Lower leg skin (tissue), 3 donors: ENCODE results near the gene TMEM196.

Experiments used
- POLR2A ChIP-seq, 2 donors: fragments of 450-650 bp; IDR thresholded peaks; one replicate each; pipeline ENCODE4 v1.6.1; 2016 to 2017; ENCODE audit warnings: antibody characterized with exemption in 2 of 2, mild to moderate bottlenecking in 1 of 2, moderate library complexity in 1 of 2
- TF ChIP-seq, protein P1 (sequence below), 3 donors: fragments of 450-650 bp; IDR thresholded peaks; one replicate each; pipeline ENCODE4 v1.5.1; 2016; ENCODE audit warnings: antibody characterized with exemption in 3 of 3, mild to moderate bottlenecking in 3 of 3, moderate library complexity in 2 of 3

DNA sequence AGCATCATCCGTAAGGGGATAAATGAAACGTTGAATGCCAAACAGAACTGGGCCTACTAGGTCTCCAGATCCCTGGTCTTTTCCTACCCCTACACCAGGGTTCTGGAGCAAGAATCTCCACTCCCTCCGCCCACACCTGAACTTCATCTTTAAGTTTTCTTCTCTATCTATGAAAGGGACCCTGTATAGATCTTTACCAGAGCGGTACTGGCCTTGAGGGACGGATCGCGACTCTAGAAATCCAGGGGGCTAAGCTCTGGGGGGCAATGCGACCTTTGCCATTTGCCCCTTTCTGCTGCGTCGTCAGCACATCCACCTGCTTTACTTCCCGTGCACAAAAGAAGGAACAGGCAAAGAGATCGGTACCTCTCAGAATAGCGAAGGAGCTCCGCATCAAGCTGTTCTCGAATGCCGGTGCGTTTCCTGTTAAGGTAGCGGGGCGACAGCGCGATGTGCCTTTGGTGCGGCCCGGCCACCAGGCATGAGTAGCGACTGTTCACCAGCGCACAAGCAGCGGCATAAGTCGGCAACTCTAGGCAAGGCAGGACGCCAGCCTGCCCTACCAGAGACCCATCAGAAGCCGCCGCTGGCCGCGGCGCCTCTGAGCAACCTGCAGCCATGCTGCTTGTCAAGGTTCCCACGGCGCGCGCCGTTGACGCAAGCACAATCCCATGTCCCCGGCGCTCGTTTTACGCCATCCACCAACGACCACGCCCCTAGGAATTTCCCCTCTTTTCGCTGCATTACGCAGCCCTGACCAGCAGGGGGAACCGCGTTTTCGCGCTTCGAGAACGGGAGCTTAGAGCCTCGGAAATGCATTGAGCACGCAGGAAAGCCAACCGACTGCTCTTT lies 64.8 kb downstream of the TMEM196 start, which contains the start of gene POLR1F:
- TF ChIP-seq POLR2A (IDR thresholded peaks at IDR 0.05) = no peak
- TF ChIP-seq, protein P1, sequence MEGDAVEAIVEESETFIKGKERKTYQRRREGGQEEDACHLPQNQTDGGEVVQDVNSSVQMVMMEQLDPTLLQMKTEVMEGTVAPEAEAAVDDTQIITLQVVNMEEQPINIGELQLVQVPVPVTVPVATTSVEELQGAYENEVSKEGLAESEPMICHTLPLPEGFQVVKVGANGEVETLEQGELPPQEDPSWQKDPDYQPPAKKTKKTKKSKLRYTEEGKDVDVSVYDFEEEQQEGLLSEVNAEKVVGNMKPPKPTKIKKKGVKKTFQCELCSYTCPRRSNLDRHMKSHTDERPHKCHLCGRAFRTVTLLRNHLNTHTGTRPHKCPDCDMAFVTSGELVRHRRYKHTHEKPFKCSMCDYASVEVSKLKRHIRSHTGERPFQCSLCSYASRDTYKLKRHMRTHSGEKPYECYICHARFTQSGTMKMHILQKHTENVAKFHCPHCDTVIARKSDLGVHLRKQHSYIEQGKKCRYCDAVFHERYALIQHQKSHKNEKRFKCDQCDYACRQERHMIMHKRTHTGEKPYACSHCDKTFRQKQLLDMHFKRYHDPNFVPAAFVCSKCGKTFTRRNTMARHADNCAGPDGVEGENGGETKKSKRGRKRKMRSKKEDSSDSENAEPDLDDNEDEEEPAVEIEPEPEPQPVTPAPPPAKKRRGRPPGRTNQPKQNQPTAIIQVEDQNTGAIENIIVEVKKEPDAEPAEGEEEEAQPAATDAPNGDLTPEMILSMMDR (IDR thresholded peaks at IDR 0.05) = peak in 1 of 3 donors; percentile 73
